HG02642 (cell line): Measurements from ENCODE around the gene SFMBT2.
A peak's percentile ranks its signal among the peaks of the same experiment; 100 is the strongest.
"Not testable (repeated sequence)": the region's sequence is repeated elsewhere in the genome, so short reads cannot be mapped to it uniquely, and the experiment has no call there.

Source experiments
- ATAC-seq: cut with Tn5 transposase; IDR thresholded peaks from one replicate; pipeline ENCODE4 v1.9.1; 2021; ENCODE audit warnings: mild to moderate bottlenecking; ENCODE audit not compliant: unreplicated experiment, poor library complexity

The SFMBT2 gene

DNA sequence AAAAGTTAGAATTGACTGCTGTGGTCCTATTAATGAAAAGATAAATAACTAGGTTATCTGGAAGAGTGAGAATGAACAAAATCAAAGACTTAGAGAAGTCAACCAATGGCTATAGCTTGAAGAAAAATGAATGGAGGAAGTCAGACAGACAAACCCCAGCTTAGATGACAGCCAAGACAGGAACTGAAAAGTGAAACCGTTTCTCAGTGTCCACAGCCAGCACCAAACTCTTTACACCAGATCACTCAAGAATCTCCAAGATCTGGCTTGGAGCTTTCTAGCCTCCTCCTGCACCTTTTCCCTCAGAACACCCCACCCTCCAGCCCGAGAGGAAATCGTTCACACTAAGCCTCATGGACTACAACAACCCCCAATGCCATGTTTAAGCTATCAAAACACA, 167.0 kb downstream of the SFMBT2 start:
- peak; percentile 89 for ATAC-seq

GRCh38 chr10:7243139-7243538, 167.7 kb downstream of the SFMBT2 start:
- no peak for ATAC-seq

GRCh38 chr10:7239312-7239985, 171.4 kb downstream of the SFMBT2 start:
- ATAC-seq, result peak; percentile 62

DNA sequence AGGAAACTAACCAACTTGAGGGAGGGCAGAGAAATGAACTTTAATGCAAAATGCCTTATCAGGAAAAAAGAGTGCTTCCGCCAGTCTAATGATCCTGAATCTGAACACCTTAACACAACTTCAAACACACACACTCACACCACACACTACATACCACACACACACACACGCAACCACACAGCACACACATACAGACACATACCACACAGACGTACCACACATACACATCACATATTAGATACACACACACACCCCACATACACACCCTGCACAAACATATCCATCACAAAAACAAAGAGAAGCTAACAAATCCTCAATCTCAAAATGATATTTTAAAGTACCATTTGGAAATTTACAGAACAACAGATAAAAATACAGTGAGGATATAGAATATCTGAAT, 175.5 kb downstream of the SFMBT2 start:
- ATAC-seq, result no peak

- no peak for ATAC-seq
Observed at GRCh38 chr10:7234109-7234508, 176.7 kb downstream of the SFMBT2 start.

DNA sequence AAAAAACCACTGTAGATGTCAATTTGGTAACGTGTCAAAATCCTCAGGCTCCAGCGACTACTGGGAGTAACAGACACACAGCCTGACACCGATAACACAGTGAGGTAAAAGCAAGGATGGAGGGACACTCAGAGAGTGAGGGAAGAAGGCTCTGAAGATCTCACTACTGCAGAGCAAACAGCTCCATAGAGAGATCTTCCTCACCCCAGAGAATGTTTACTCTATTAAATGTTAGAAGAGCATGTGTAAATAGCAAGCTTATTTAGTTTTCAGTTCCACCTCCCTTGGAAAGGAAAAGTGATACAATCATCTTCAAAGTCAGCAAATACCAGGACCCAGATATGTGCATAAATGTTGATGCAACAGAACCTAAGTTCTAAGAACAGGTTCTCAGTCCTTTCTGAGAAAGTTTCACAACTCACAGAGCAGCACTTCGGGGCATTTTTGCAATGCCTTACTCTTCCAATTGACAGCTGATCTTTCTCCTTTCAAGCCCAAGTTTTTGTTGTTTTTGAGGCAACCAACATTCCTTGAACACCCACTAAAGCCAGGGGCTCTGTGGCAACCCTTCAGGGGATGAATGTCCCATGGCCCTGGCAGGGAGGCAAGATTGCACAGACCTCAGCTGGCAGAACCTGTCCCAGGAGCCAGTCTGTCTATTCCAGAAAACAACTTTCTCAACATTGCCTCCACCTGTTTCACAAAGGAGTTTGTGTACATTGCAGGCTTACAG, 177.4 kb downstream of the SFMBT2 start:
- ATAC-seq, result no peak

DNA sequence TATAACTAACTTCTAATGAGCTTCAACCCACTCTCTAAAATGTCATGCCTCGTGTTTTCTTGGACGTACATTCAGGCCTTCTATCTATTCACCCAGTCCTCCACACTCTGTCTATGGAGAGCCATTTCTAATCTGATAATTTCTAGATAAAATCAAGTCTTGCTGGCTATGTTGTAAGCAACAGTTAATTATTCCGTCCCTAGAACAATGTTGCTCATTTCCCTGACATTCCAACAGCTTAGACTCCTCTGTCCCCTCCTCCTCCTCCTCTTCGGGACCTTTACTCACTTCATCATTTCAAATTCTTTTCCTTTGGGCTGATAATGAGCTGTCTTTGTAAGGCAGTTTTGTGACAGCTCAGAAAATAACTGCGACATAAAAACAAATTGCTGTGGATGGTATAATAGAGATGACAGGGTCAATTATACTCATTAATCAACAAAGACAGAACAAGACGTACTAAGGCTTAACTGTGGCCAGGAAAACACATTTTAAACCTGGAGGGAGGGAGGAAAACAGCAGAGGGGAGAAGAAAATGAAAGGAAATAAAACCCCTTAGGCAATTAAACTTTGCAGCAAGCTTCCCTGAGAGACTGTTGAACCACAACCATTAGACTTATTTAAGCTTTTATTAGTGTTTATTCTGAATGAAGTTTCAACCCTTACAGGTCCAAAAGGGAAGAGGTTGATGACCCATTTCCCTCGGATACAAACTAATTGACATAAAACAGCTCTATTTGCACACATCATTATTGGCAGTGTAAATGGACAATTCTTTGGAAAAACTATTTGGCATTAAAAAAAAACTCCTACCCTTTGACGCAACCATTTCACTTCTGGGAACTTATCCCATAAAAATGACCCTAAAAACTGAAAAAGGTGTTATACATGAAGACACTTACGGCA, 179.1 kb downstream of the SFMBT2 start:
- ATAC-seq, result no peak

- ATAC-seq, result no peak
Observed at GRCh38 chr10:7230951-7231350, 179.9 kb downstream of the SFMBT2 start.

- no peak for ATAC-seq
Observed at GRCh38 chr10:7230036-7230435, 180.8 kb downstream of the SFMBT2 start.

GRCh38 chr10:7225133-7225532, 185.7 kb downstream of the SFMBT2 start:
- no peak for ATAC-seq

DNA sequence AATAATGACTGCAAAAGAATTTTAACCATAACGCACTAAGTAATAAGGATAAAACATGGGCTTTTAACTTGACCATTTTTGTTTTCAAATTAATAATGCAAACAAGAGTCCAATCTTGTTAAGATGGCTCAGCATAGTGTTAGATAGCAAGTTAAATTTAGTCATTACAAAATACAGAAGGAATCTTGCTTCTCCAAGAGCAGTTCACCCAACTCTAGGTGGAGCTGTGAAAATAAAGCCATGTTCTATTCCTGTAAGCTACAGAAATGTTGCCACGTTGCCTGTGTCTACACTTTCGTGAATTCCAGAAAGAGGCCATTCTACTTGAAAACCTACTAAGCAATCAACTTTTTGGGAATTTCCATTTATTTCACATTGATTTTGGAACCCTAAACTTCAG, 191.9 kb downstream of the SFMBT2 start:
- no peak for ATAC-seq

DNA sequence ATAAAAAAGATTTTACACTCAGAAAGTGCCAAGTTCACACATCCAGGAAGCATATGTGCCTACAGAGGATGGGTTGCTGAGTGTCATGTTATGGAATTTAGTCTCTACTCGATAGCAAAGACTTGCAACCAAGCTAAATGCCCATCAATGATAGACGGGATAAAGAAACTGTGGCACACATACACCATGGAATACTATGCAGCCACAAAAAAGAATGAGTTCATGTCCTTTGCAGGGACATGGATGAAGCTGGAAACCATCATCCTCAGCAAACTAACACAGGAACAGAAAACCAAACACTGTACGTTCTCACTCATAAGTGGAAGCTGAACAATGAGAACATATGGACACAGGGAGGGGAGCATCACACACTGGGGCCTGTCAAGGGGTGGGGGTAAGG, 198.1 kb downstream of the SFMBT2 start:
- ATAC-seq, result not testable (repeated sequence)

DNA sequence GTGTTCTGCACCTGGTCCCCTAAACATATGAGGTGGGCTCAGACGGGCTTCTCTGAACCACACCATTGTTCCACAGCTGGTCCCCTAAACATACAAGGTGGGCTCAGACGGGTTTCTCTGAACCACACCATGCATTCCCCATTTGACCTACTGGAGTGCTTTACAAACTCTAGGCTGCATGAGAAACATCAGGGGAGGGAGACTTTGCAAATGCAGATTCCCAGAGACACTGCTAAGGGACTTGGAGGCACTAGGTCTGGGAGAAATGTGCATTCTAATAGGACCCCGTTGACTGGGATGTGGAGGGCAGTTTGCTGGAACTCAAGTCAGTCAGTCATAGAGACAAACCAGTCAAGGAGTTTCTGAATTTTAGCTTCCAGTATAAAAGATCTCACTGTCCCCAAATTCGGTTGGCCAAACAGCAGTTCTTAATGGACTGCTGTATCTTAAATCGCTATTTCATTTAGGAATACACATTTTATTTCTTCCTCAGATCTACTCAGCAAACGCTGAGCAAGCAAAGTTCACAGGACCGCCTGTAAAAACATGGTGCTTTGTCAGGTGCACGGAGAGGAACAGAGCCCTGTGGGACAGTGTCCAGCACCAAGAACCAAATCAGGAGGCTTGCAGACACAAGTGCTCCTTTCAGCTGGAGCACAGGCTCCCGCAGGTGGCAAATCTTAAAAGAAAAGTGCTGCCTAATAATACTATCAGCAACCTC, 198.8 kb downstream of the SFMBT2 start:
- ATAC-seq, result no peak

DNA sequence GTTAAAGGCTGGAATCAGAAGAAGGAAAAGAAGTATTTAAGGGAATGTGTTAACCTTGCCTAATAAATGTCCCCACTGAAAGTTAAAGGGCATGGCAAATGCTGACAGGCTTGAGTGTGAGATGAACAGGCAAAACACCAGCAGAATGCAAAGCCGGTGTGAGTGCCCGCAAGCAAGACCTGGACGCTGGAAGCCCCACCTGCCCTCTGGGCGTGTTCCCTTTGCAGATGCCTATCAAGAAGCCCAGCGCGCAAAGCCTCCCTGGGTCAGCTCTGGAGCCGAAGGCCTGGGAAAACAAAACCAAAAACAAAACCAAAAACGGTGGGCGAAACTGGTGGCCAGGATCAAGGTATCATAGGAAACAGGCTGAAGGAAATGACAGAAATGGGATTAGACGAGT, 200.3 kb downstream of the SFMBT2 start:
- ATAC-seq, result no peak

DNA sequence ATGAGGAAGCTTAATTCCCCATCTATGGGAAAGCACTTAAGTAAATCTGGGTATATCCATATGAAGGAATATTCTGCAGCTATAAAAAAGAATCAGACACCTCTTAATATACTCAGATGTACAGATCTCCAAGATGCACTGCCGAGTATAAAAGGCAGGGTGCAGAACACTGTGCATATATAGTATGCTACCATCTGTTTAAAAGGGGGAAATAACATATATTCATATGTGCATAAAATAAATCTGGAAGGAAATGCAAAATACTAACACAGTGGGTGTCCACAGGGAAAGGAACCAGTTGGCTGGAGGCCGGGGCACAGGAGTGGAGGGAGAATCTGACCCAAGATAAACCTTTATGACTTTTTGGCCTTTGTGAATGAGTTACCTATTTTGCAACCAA, 201.4 kb downstream of the SFMBT2 start:
- no peak for ATAC-seq

GRCh38 chr10:7206412-7207100, 204.3 kb downstream of the SFMBT2 start:
- ATAC-seq, result no peak

DNA sequence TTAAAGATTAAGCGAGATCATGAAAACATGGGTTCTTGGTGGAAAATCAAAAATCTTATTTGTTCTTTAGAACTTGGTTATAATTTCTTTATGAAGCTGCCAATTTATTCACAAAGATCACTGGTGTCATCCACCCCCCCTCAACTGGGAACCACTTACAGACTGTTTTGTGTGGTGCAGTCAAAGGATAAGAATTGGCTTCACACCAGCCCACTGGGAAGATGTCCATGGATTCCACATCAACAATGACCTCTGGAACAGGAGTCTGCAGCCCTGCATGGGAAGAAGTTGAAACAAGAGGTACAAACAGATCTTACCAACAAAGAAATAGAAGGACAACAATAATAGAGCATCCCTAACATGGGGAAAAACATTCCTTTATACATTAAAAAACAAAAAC, 205.2 kb downstream of the SFMBT2 start:
- no peak for ATAC-seq

- no peak for ATAC-seq
Observed at GRCh38 chr10:7202793-7203355, 208.0 kb downstream of the SFMBT2 start.

DNA sequence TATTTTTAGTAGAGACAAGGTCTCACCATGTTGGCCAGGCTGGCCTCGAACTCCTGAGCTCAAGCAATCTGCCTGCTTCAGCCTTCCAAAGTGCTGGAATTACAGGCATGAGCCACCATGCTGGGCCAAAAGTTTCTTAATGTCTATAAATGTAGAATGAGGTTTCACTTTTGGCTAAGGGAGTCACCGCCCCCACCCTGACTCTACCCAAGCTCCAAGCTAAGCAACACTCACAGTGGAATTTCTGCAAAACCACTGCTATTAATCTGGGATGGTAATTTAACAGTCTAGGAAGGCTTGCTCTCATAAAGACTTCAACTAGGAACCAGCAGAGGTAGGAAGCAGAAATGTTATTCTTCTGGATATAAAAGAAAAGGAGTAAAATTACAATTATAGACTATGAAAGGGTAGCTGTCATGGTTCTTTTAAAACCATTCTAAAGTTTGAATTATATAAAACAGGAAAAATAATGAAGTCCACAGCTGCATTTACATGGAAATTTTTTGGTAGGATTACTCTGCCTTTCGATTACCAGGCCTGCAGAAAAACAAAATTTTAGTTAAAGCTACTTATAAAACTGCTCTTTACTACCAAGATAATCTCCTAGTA, 211.6 kb downstream of the SFMBT2 start:
- no peak for ATAC-seq
